GM23248 (cell line): ENCODE measurements around the gene ATP2A3.

Experiments used
- EZH2 ChIP-seq: fragments of 200-600 bp; sonication (generic); IDR thresholded peaks from 2 replicates; pipeline ENCODE4 v1.6.1; 2018; ENCODE audit warnings: antibody characterized with exemption, mild to moderate bottlenecking; ENCODE audit not compliant: insufficient read depth, poor library complexity, severe bottlenecking
- EZH2phosphoT487 ChIP-seq: fragments of 200-600 bp; sonication (generic); IDR thresholded peaks from 2 replicates; pipeline ENCODE4 v1.6.1; 2018; ENCODE audit warnings: antibody characterized with exemption, moderate library complexity, mild to moderate bottlenecking, low read depth; ENCODE audit not compliant: insufficient read depth

DNA sequence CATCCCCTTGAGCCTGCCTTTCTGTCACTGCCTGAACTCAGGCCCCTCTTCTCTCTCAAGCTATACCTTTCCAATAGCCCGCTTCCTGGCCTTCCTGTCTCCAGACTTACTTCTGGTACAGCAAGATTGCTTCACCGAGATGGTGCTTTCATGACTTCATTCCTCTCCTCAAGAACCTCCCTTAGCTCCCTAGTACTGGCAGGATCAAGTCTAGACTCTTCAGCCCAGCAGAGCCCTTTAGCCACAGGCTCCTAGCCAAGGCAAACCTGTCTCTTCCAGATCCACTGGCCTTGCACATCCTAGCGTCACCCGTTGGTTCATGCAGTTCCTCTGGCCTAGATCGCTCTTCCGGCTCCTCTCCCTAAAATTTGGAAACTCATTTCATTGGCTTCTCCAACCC lies 6.4 kb upstream of the ATP2A3 start:
- TF ChIP-seq EZH2 (no peak), EZH2phosphoT487 (no peak)
